HPDE6-E6E7 (cell line): ENCODE measurements around the gene CACNA2D1.
"Not testable (repeated sequence)": the region's sequence is repeated elsewhere in the genome, so short reads cannot be mapped to it uniquely, and the experiment has no call there.

ENCODE experiments used
- DNase-seq: peaks from one replicate; pipeline ENCODE4 v3.0.0; 2011; ENCODE audit warnings: missing footprints; ENCODE audit errors: extremely low spot score

Gene CACNA2D1

GRCh38 chr7:82393076-82393839 is 50.3 kb downstream of the CACNA2D1 start:
- no peak for DNase-seq

DNA sequence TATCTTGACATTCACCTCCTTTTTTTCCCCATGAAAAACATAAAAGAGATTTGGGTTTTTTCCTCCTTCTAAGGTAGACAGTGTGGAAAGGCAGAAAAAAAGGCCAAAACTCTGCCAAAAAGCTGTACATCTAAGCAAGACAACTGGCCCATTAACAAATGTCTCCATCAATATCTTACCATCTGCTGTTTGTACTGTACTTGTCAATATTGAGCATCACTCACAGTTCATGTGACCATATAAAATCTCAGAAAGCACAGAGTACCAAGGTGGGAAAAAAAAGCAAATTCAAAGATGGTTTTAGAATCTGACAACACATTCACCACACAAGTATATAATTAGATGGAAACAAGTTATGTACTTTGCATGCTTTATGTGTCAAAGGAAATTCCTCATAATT is 52.6 kb downstream of the CACNA2D1 start:
- DNase-seq = no peak

GRCh38 chr7:82389876-82390275 is 53.7 kb downstream of the CACNA2D1 start:
- no peak for DNase-seq

- no peak for DNase-seq
Observed at GRCh38 chr7:82388138-82388537, 55.4 kb downstream of the CACNA2D1 start.

- DNase-seq = not testable (repeated sequence)
Observed at GRCh38 chr7:82386571-82386970, 57.0 kb downstream of the CACNA2D1 start.

DNA sequence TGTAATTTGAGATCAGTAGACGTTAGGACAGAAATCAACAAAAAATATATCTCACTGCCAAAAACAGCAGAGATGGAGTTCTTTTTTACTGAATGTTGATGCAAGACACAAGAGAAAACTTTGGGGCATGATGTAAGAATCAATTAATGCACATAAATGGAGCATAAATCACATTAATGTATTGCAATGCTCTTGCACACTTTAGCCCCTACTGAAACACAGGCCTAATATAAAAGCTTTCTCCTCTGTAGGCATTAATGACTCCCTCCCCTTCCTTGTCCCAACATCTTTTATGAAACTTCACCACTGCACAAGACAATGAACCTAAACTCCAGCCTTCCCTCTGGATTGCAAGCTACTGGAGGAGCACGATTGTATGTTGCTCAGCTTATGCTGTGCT is 58.8 kb downstream of the CACNA2D1 start:
- DNase-seq = no peak

DNA sequence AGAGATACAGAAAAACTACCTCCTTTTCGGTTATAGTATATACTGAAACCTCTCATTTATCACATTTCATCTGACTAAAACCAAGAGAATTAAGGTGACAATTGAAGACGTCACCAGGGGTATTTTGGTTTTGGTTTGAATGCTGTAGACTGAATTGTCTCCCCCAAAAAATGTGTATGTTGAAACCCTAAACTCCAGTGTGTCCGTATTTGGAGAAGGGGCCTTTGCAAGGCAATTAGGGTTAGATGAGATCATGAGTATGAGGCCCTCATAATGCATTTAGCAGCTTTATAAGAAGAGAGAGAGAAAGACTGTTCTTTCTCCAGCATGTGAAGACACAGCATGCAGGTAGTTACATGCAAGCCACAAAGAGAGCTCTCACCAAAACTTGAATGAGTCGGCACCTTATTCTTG is 59.5 kb downstream of the CACNA2D1 start:
- DNase-seq = no peak

- DNase-seq = no peak
Observed at GRCh38 chr7:82382276-82382675, 61.3 kb downstream of the CACNA2D1 start.

DNA sequence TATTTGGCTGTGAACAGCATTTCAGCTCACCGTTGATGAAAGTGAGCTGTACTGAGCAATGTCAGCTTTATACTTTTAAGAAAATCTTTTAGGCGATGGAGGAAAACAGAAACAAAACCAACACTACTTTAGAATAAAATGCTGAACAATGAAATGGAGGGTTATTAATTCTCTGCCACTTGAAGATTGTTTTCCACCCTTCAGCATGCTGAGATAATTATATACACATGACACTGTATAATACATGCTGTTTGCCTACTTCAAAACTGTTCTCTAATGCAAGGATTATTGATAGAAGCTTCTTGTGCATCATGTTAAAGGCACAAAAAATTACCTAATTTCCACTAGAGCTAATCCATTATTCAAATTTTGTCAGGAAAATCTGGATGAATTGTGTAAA is 66.8 kb downstream of the CACNA2D1 start:
- no peak for DNase-seq

DNA sequence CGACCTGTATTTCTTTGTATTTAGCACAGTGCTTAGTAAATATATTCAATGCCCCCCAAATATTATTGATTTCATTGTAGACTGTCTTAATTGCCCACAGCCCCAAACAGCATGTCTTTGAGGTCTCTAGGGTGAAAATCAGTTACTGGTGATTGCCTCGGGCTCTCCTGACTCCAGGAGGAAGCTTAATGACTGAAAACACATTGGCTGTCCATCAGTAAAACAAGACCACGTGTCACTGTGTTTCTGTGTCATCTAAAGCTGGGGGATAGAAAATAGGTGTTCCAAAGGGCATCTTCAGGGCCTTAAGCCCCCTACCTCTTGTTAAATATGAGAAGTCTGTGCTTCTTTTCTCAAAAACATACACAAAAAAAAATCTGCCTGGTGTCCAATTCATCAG is 67.9 kb downstream of the CACNA2D1 start:
- DNase-seq = no peak

GRCh38 chr7:82375129-82375528 is 68.4 kb downstream of the CACNA2D1 start:
- no peak for DNase-seq

DNA sequence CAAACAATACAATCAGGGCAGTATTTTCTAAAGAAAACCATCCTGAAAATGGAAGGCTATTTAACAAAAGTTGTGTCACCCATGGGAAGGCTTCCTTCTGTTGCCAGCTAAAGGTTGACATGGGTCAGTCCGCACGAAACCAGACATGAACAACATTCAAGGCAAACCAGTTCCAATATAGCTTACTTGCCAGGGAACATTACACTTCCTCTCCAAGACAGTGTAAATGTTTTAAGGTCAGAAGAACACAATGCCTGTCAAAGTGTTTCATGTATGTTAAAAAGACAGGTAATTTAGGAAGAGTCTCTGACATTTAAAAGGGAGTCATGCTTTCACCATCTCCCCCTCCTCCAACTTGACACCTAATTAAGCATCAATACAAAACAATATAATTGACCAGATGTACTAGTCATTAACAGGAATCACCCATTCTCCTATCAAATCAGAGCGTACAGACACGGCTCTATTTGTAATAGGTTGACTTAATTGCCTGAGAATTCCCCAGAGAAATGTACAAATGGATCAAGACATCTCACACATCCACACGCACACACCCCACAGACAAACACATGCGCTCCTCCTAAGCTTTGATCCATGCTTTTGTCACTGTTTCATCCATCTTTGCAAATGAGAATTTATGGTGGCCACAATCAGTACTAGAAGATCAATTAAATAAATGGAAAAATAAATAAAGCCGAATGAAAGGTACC is 69.5 kb downstream of the CACNA2D1 start:
- no peak for DNase-seq

GRCh38 chr7:82364671-82365070 is 78.9 kb downstream of the CACNA2D1 start:
- no peak for DNase-seq

DNA sequence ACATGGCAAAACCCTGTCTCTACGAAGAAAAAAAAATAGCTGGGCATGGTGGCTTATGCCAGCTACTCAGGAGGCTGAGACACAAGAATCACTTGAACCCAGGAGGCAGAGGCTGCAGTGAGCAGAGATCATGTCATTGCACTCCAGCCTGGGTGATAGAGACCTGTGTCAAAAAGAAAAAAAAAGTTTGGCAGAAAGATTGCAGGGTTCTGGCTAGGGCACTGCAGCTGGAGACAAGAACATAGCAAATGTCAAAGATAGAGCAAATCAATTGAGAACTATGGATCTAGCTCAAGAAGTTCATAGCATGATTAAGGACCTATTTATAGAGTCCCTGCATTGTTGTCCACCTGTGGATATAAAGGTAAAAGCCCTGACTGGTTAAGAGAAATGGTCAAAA is 79.5 kb downstream of the CACNA2D1 start:
- no peak for DNase-seq

- no peak for DNase-seq
Observed at GRCh38 chr7:82362129-82362706, 81.4 kb downstream of the CACNA2D1 start.

DNA sequence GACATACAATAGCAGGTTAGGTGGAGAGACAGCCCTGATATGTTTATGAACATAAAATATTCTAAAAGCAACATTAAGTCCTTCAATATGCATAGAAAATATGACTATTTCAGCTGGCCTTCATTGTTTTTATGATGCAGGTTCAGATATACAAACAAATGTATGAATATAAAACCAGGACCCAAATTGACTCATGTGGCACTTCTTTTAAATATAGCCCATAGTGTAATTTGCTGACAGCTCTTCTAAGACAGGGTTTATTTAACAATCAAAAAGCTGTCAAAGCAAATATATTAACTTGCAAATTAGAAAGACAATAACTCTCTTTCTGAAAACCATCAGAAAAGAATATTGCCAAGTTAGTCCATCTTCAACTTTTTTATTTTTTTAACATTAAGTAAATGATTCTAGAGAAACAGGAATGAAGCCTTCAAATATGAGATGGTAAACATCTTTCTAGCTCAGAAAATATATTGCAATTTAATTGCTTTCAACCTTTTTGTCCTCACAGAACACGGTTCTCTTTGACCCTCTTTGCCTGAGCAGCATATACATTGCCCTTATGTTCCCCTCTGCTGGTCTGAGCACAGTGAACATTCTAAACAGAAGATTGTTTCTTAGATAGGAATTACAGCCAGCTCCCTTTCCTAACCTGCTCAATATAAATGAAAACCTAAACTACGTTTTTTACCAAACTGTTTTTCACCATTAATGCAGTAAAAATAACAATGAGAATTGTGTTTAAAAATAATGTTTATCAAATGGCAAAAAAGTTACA is 82.8 kb downstream of the CACNA2D1 start:
- DNase-seq = no peak

GRCh38 chr7:82359426-82359825 is 84.2 kb downstream of the CACNA2D1 start:
- DNase-seq = no peak

GRCh38 chr7:82358923-82359322 is 84.7 kb downstream of the CACNA2D1 start:
- no peak for DNase-seq

DNA sequence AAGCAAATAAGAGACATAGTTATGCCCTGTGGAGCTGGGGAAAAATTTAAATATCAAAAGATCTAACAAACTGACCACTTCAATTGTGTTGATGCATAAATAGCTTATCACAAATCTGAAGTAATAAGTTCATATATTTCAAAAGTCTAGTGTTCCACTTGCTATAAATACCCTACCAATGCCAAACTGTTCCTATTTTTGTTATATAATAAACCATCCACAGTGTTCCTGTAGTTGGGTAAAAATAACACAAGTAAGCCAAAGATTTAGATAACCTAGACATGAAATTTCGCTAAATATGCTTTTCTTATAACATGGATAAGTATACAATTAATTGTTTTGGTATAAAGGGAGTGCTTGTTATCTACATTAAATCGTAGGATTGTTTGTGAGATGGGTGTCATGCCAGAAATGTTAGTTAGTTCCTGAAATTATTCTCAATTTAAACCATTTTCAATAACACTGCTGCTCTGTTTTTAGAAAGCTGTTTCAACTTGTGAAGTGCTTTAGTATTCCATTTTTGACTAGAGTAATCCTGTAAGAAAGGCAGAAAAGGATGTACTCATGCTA is 85.5 kb downstream of the CACNA2D1 start:
- no peak for DNase-seq

DNA sequence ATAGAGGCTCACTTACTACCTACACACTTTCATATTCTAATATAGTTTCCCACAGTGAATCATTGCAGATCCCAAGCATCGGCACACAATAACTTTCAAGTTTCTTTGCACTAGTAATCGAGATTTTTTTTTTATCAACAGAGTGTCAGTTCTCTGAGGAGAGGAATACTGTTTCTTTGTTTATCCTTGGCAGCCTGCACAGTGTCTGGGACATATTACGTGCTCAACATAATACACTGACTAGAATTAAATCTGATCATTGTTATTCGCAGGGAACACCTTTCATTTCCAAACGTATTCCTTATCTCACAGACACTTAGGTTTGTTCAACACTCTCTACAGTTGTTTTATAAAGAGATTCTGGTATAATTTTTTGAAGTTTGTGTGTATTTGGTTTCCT is 95.3 kb downstream of the CACNA2D1 start:
- DNase-seq = no peak

DNA sequence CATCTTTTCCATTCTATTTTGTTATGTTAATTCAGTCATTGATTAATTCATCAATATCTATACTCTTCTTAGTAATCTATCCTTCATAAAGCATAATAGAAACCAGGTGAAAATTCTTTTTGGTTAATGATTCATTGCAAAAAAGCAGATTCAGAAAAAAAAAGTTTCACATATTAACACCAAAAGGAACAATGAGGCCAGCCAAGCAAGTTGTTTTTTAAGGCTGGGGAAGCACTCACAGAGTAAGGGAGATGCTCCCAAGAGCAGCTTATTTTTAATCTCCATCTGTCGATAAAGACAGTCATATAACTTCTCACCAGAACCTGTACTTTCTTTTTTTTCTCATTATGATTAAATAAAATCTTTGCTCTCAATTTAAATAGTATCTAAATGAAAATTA is 95.8 kb downstream of the CACNA2D1 start:
- no peak for DNase-seq

GRCh38 chr7:82345886-82346285 is 97.7 kb downstream of the CACNA2D1 start:
- DNase-seq = no peak
